Tibial nerve (tissue), 4 donors: ENCODE results near the gene RASGEF1C. TPM values are rescaled to one million over a fixed set of nuclear protein-coding genes. Genes with fewer than 3 reads are reported as not detected.

Experiments
- DNase-seq, 2 donors: peaks; one replicate each; pipeline ENCODE4 v3.0.0-alpha.2; 2019; ENCODE audit warnings: low spot score in 2 of 2
- H3K27ac ChIP-seq, 4 donors: fragments of 200-600 bp; sonication (generic) in 3 of 4; one replicate each; pipeline ENCODE4 v1.5.1; 2017 to 2019; ENCODE audit warnings: mild to moderate bottlenecking in 1 of 4
- H3K27me3 ChIP-seq, 2 donors: fragments of 200-600 bp; sonication (generic) in 1 of 2; one replicate each; pipeline versions ENCODE4 v1.5.1 to v1.6.0; 2017 to 2019
- H3K36me3 ChIP-seq, 3 donors: fragments of 200-600 bp; sonication (generic); one replicate each; pipeline ENCODE4 v1.5.1; 2018 to 2019
- H3K4me1 ChIP-seq, 4 donors: fragments of 200-600 bp; sonication (generic) in 3 of 4; one replicate each; pipeline ENCODE4 v1.5.1; 2017 to 2019
- H3K4me3 ChIP-seq, 4 donors: fragments of 200-600 bp; sonication (generic) in 3 of 4; one replicate each; pipeline ENCODE4 v1.5.1; 2017 to 2019; ENCODE audit warnings: mild to moderate bottlenecking in 1 of 4, moderate library complexity in 1 of 4
- H3K9me3 ChIP-seq, 4 donors: fragments of 200-600 bp; sonication (generic) in 3 of 4; one replicate each; pipeline ENCODE4 v1.5.1; 2017 to 2019
- EP300 ChIP-seq, 2 donors: sonication (generic); formaldehyde crosslinking; IDR thresholded peaks; one replicate each; pipeline ENCODE4 v1.6.1; 2017; ENCODE audit warnings: antibody characterized with exemption in 2 of 2, mild to moderate bottlenecking in 1 of 2
- POLR2A ChIP-seq, 2 donors: fragments of 450-650 bp; IDR thresholded peaks; one replicate each; pipeline ENCODE4 v1.6.1; 2017; ENCODE audit warnings: antibody characterized with exemption in 2 of 2, mild to moderate bottlenecking in 2 of 2, moderate library complexity in 2 of 2
- WGBS, 2 donors: methylation state at CpG; one replicate each; pipeline ENCODE4 v1.1.5; 2018; 5-methylcytosine and 5-hydroxymethylcytosine counted together
- total RNA-seq, 4 donors: library from RNA; depleted of rRNA; stranded (reverse); fragments of >200 nt; gene quantifications; one replicate each; pipeline ENCODE4 v1.1.0, GENCODE V29; 2016
- TF ChIP-seq, protein P1 (sequence below), 5 experiments: fragments of 200-600 bp in 3 of 5; fragments of 450-650 bp in 2 of 5; sonication (generic) in 3 of 5; IDR thresholded peaks; one replicate each; pipeline ENCODE4 v1.5.1; 2016 to 2019; ENCODE audit warnings: antibody characterized with exemption in 5 of 5, mild to moderate bottlenecking in 3 of 5, moderate library complexity in 2 of 5

The RASGEF1C gene
- total RNA-seq, 4 donors from 2014 or later, result 2.7 to 12.0 (median 10.4) TPM

- DNase-seq, result no peak
- Histone ChIP-seq H3K27ac (peak overlapping the region in 1 of 4 donors; percentile 64), H3K4me1 (peaks cover 0 to 29% (median 0%) of the 10 kb centered on the region in 4 donors), H3K36me3 (no peaks in the 10 kb centered on the region), H3K27me3 (no peaks in the 10 kb centered on the region), H3K9me3 (peaks cover 0 to 8% (median 3%) of the 10 kb centered on the region in 4 donors), H3K4me3 (no peak overlapping the region)
- TF ChIP-seq, protein P1, sequence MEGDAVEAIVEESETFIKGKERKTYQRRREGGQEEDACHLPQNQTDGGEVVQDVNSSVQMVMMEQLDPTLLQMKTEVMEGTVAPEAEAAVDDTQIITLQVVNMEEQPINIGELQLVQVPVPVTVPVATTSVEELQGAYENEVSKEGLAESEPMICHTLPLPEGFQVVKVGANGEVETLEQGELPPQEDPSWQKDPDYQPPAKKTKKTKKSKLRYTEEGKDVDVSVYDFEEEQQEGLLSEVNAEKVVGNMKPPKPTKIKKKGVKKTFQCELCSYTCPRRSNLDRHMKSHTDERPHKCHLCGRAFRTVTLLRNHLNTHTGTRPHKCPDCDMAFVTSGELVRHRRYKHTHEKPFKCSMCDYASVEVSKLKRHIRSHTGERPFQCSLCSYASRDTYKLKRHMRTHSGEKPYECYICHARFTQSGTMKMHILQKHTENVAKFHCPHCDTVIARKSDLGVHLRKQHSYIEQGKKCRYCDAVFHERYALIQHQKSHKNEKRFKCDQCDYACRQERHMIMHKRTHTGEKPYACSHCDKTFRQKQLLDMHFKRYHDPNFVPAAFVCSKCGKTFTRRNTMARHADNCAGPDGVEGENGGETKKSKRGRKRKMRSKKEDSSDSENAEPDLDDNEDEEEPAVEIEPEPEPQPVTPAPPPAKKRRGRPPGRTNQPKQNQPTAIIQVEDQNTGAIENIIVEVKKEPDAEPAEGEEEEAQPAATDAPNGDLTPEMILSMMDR (IDR thresholded peaks at IDR 0.05), result no peak
- TF ChIP-seq POLR2A (IDR thresholded peaks at IDR 0.05) (no peak), EP300 (IDR thresholded peaks at IDR 0.05) (no peak)
- 78 to 88% methylated on average over 4 to 5 of the region's 5 CpGs for WGBS, 2 donors
These were observed 46.7 kb downstream of the RASGEF1C start for GRCh38 chr5:180162304-180162661.

DNA sequence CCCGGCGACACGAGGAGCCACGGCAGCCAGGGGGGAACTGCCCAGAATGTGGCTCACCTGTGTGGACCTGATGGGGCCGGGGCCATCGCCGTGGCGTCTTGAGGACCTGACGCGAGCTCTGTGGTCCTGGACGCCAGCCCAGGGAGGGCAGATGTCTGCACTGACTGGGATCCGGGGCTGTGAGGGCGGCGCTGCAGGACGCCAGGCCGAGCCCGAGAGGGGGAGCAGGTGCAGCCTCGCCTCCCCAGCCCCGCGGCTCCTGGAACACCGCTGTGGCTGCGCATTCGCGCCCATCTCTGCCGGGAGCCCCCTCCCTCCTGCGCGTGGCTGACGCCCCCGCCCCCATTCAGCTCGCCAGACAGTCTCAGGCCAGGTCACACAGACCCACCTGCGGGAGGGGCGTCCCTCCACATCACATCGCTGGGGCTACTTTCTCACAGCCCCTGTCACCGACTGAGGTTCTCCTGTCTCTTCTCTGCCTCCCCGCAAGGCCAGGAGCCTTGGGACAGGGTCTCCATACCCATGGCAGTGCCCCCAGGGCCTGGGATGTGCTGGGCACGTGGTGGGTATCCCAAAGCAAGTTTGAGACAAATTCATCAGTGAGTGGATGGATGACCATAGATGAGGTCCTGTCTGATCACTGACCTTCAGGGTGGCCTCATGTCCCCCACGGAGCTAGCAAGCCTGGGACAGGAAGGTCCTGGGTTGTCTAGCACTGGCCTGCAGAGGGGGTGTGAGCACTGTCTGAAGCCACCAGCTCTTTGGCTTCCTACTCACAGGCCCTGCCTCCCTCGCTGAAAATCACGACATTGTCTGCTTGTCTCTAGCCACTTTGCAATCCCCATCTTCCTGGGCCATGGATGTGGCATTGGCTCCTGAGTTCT lies 47.3 kb downstream of the RASGEF1C start:
- Histone ChIP-seq H3K9me3 (peaks cover 0 to 8% (median 3%) of the 10 kb centered on the region in 4 donors), H3K27me3 (no peaks in the 10 kb centered on the region), H3K4me3 (no peak overlapping the region), H3K27ac (peak overlapping the region in 2 of 4 donors; percentile 2 to 64), H3K4me1 (peaks cover 0 to 23% (median 0%) of the 10 kb centered on the region in 4 donors), H3K36me3 (no peaks in the 10 kb centered on the region)
- DNase-seq, result no peak
- WGBS, 2 donors, result 61 to 79% methylated on average over 33 to 39 of the region's 39 CpGs
- no peak for TF ChIP-seq POLR2A (IDR thresholded peaks at IDR 0.05)
- TF ChIP-seq, protein P1 (IDR thresholded peaks at IDR 0.05), result peak in 3 of 5 experiments; percentile 15 to 57 (median 22)

- TF ChIP-seq POLR2A (IDR thresholded peaks at IDR 0.05) (no peak), EP300 (IDR thresholded peaks at IDR 0.05) (no peak)
- TF ChIP-seq, protein P1 (IDR thresholded peaks at IDR 0.05), result no peak
- no peaks in the 10 kb centered on the region for H3K36me3 ChIP-seq
- H3K27me3 ChIP-seq, result no peaks in the 10 kb centered on the region
- H3K9me3 ChIP-seq, result peaks cover 0 to 8% (median 3%) of the 10 kb centered on the region in 4 donors
- peak overlapping the region in 1 of 4 donors; percentile 64 for H3K27ac ChIP-seq
- peaks cover 0 to 21% (median 0%) of the 10 kb centered on the region in 4 donors for H3K4me1 ChIP-seq
- H3K4me3 ChIP-seq, result no peak overlapping the region
- 61 to 65% methylated on average over 9 of the region's 9 CpGs for WGBS, 2 donors
- DNase-seq, result no peak
These were observed 48.2 kb downstream of the RASGEF1C start for GRCh38 chr5:180160789-180161188.

DNA sequence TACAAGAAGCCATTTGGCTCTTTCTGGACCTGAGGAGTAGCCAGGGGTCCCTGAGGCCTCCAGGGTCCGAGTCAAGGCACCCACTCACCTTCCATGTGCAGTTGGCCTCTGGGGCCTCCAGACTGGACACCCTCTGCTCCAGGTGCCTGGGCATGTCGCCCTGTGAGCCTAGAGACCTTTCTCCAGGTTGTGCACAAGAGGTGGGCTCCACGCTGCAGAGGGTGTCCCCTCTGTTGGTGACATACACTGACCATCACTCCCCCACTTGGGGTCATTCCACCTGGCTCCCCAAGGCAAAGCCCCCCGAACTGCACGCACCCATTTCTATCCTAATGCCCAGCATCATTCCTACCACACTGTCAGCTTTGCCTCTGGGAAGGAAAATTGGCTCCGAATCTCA lies 48.8 kb downstream of the RASGEF1C start:
- no peak for TF ChIP-seq POLR2A (IDR thresholded peaks at IDR 0.05)
- no peak for TF ChIP-seq EP300 (IDR thresholded peaks at IDR 0.05)
- TF ChIP-seq, protein P1 (IDR thresholded peaks at IDR 0.05), result no peak
- no peaks in the 10 kb centered on the region for H3K27me3 ChIP-seq
- WGBS, 2 donors, result 85 to 86% methylated on average over 6 of the region's 6 CpGs
- peaks cover 0 to 8% (median 3%) of the 10 kb centered on the region in 4 donors for H3K9me3 ChIP-seq
- peaks cover 0 to 21% (median 0%) of the 10 kb centered on the region in 4 donors for H3K4me1 ChIP-seq
- no peak for DNase-seq
- no peaks in the 10 kb centered on the region for H3K36me3 ChIP-seq
- peak overlapping the region in 1 of 4 donors; percentile 54 for H3K27ac ChIP-seq
- H3K4me3 ChIP-seq, result no peak overlapping the region

- Histone ChIP-seq H3K27me3 (no peaks in the 10 kb centered on the region), H3K4me3 (no peak overlapping the region), H3K9me3 (peaks cover 0 to 8% (median 3%) of the 10 kb centered on the region in 4 donors), H3K27ac (peak overlapping the region in 2 of 4 donors; percentile 23 to 54), H3K36me3 (no peaks in the 10 kb centered on the region), H3K4me1 (peaks cover 0 to 21% (median 0%) of the 10 kb centered on the region in 4 donors)
- DNase-seq, result no peak
- TF ChIP-seq EP300 (IDR thresholded peaks at IDR 0.05) (no peak), POLR2A (IDR thresholded peaks at IDR 0.05) (no peak)
- TF ChIP-seq, protein P1 (IDR thresholded peaks at IDR 0.05), result no peak
- WGBS, 2 donors, result 20 to 23% methylated on average over 8 of the region's 8 CpGs
These were observed 49.3 kb downstream of the RASGEF1C start for GRCh38 chr5:180159756-180160155.
